ENCODE data around the gene CHM.
"Not testable (repeated sequence)": the region's sequence is repeated elsewhere in the genome, so short reads cannot be mapped to it uniquely, and the experiment has no call there.

GRCh38 chrX:85939942-85940341 lies 107.4 kb downstream of the CHM start:
- TF ChIP-seq POLR2A, CTCF (IDR thresholded peaks at IDR 0.05): not testable (repeated sequence)

Data from uterus (tissue), 2 donors.